GM12878 (cell line): ENCODE measurements around the gene CNIH2.

Experiments used
- BHLHE40 ChIP-seq, 2 experiments: fragments of 450-650 bp in 1 of 2; IDR thresholded peaks; 2 replicates each; pipeline ENCODE4 v1.6.1; 2011 to 2017; ENCODE audit warnings: low read depth in 2 of 2, borderline replicate concordance in 1 of 2, improper control_type of control experiment in 1 of 2, low read length in 1 of 2, mild to moderate bottlenecking in 1 of 2
- JUND ChIP-seq: IDR thresholded peaks from 2 replicates; pipeline ENCODE4 v1.6.1; 2012; ENCODE audit warnings: low read depth, mild to moderate bottlenecking, low read length, improper control_type of control experiment, moderate library complexity
- SIN3A ChIP-seq: IDR thresholded peaks from 2 replicates; pipeline ENCODE4 v1.6.1; 2012; ENCODE audit warnings: low read depth, low read length, improper control_type of control experiment
- SPI1 ChIP-seq: IDR thresholded peaks from 2 replicates; pipeline ENCODE4 v1.6.1; 2011; ENCODE audit warnings: low read depth, mild to moderate bottlenecking, low read length, moderate library complexity, borderline replicate concordance; ENCODE audit not compliant: insufficient read depth
- ZNF24 ChIP-seq: fragments of 450-650 bp; IDR thresholded peaks from 2 replicates; pipeline ENCODE4 v1.6.1; 2017; ENCODE audit warnings: antibody characterized with exemption, mild to moderate bottlenecking
- TF ChIP-seq, protein P1 (sequence below), 3 experiments: IDR thresholded peaks in 2 of 3; conservative IDR thresholded peaks in 1 of 3; 2 replicates each; pipeline ENCODE4 v1.5.1; 2011; ENCODE audit warnings: low read depth in 3 of 3, low read length in 3 of 3, mild to moderate bottlenecking in 3 of 3, control low read depth in 2 of 3, moderate library complexity in 2 of 3, inconsistent platforms in 1 of 3, mixed read lengths in 1 of 3; ENCODE audit not compliant: control insufficient read depth in 2 of 3, insufficient read depth in 1 of 3; ENCODE audit errors: extremely low read depth in 1 of 3

DNA sequence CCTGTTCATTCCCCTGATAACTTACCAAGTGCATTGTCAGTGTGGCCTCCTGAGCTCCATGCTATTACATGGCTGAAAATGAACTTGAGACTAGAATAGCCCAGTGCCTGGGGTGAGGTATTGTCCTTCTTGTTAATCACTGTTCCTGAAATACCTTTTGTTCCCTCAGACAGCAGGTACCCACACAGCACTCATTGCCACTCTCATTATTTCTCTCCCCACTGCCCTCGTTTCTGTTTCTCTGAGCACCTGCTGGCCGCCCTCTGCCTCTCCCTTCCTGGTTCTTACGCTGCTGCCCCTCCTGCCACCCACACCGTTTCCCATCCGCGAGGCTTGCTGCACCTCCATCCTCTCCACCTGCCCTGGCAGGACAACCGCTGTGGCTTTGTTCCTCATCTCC lies 46.4 kb upstream of the CNIH2 start:
- TF ChIP-seq JUND, result no peak
- no peak for TF ChIP-seq SPI1
- TF ChIP-seq ZNF24, result no peak
- TF ChIP-seq, protein P1, sequence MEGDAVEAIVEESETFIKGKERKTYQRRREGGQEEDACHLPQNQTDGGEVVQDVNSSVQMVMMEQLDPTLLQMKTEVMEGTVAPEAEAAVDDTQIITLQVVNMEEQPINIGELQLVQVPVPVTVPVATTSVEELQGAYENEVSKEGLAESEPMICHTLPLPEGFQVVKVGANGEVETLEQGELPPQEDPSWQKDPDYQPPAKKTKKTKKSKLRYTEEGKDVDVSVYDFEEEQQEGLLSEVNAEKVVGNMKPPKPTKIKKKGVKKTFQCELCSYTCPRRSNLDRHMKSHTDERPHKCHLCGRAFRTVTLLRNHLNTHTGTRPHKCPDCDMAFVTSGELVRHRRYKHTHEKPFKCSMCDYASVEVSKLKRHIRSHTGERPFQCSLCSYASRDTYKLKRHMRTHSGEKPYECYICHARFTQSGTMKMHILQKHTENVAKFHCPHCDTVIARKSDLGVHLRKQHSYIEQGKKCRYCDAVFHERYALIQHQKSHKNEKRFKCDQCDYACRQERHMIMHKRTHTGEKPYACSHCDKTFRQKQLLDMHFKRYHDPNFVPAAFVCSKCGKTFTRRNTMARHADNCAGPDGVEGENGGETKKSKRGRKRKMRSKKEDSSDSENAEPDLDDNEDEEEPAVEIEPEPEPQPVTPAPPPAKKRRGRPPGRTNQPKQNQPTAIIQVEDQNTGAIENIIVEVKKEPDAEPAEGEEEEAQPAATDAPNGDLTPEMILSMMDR (IDR thresholded peaks at IDR 0.05 in 2 of 3, conservative IDR thresholded peaks at IDR 0.05 in 1 of 3; ENCODE audit: control insufficient read depth in 2 of 3, extremely low read depth in 1 of 3, insufficient read depth in 1 of 3, low read depth in 3 of 3, low read length in 3 of 3), result no peak
- no peak for TF ChIP-seq SIN3A
- TF ChIP-seq BHLHE40 (IDR thresholded peaks at IDR 0.05; ENCODE audit: borderline replicate concordance in 1 of 2, low read depth in 2 of 2, low read length in 1 of 2), result no peak
